GM18519 (cell line): ENCODE results near the gene INPP4B.

Experiments
- ATAC-seq: cut with Tn5 transposase; IDR thresholded peaks from one replicate; pipeline ENCODE4 v1.9.1; 2021; ENCODE audit warnings: mild to moderate bottlenecking, moderate library complexity; ENCODE audit not compliant: unreplicated experiment, low FRiP score

INPP4B gene

GRCh38 chr4:142743121-142743825 lies 102.8 kb downstream of the INPP4B start:
- ATAC-seq, result no peak

- no peak for ATAC-seq
Observed at GRCh38 chr4:142741995-142742394, 104.1 kb downstream of the INPP4B start.

GRCh38 chr4:142728233-142728632 lies 117.9 kb downstream of the INPP4B start:
- ATAC-seq, result no peak

GRCh38 chr4:142727149-142727548 lies 119.0 kb downstream of the INPP4B start:
- no peak for ATAC-seq

- ATAC-seq, result no peak
Observed at GRCh38 chr4:142725886-142726285, 120.2 kb downstream of the INPP4B start.

GRCh38 chr4:142721187-142721586 lies 124.9 kb downstream of the INPP4B start:
- ATAC-seq, result no peak

- ATAC-seq, result no peak
Observed at GRCh38 chr4:142719854-142720541, 126.1 kb downstream of the INPP4B start.

GRCh38 chr4:142718981-142719380 lies 127.1 kb downstream of the INPP4B start:
- no peak for ATAC-seq

GRCh38 chr4:142715727-142716126 lies 130.4 kb downstream of the INPP4B start:
- no peak for ATAC-seq

- ATAC-seq, result no peak
Observed at GRCh38 chr4:142713282-142714030, 132.6 kb downstream of the INPP4B start.

GRCh38 chr4:142708231-142708630 lies 137.9 kb downstream of the INPP4B start:
- ATAC-seq, result no peak

GRCh38 chr4:142707401-142707800 lies 138.7 kb downstream of the INPP4B start:
- no peak for ATAC-seq

- ATAC-seq, result no peak
Observed at GRCh38 chr4:142706381-142706780, 139.7 kb downstream of the INPP4B start.

- no peak for ATAC-seq
Observed at GRCh38 chr4:142705820-142706219, 140.3 kb downstream of the INPP4B start.

GRCh38 chr4:142703694-142704309 lies 142.3 kb downstream of the INPP4B start:
- no peak for ATAC-seq

GRCh38 chr4:142701017-142701416 lies 145.1 kb downstream of the INPP4B start:
- no peak for ATAC-seq

- ATAC-seq, result no peak
Observed at GRCh38 chr4:142700531-142700930, 145.6 kb downstream of the INPP4B start.

GRCh38 chr4:142698552-142698951 lies 147.5 kb downstream of the INPP4B start:
- ATAC-seq, result no peak

GRCh38 chr4:142697928-142698327 lies 148.2 kb downstream of the INPP4B start:
- no peak for ATAC-seq

- ATAC-seq, result no peak
Observed at GRCh38 chr4:142697320-142697719, 148.8 kb downstream of the INPP4B start.
